Measurements from ENCODE around the gene BMP15.

Gene BMP15

GRCh38 chrX:50927127-50927526 is 16.6 kb downstream of the BMP15 start:
- no peak for TF ChIP-seq CTCF (conservative IDR thresholded peaks at IDR 0.05)
- no peak overlapping the region for H3K27ac ChIP-seq

DNA sequence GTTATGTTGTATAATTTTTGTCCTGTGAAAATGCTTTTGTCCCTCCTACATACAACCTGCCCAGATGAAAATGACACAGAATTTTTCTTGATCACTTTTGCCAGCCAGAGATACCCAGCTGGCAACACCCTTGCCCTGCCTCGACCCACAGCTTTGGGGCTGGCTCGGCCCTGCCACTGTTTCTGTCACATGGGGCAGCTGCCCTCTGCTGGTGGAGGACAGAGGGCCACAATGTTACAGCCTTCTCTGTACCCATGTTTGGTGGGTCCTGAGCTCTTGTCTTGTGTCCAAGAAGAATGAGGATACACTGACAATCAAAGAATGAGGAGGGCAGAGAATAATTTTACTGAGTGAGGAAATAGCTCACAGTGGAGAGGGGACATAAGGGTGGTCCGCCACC is 31.1 kb downstream of the BMP15 start:
- H3K27ac ChIP-seq: no peak overlapping the region
- no peak for TF ChIP-seq CTCF (conservative IDR thresholded peaks at IDR 0.05)

DNA sequence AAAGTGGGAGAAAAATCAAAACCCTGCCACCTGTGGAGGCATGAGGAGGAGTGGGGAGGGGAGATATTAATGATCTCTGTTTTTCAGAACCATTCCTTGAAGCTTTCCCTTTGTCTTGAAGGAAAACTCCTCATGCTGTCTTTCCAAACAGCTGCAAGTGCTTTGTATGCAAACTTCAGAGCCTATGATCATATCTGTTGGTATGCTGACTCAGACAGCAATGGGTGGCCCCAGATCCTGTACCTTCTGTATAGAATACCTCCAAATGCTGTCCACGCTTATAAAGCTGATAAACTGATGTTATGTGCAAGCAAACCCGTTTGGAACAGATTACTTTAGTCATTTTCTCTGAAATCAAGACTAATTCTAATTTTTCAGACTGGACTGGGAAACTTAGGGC is 31.9 kb downstream of the BMP15 start:
- no peak overlapping the region for H3K27ac ChIP-seq
- no peak for TF ChIP-seq CTCF (conservative IDR thresholded peaks at IDR 0.05)

DNA sequence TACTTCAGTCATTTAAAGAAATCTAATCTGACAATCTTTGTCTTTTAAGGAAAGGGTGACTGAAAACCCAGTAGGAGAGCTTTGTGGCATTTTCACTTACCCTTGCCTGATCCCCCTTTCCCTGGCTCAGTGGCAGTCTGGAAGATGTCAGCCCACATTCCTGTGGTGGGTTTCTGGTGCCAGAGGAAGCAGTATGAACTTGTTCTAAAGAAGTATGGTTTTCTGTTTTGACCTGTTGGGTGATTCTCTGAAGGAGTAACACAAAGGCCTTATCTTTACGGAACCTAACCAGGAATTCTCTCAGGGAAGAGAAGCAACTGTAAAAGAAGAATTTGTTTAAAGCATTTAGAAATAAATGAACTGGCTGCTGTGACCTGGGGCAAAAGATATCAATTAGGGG is 41.9 kb downstream of the BMP15 start:
- H3K27ac ChIP-seq: no peak overlapping the region
- no peak for TF ChIP-seq CTCF (conservative IDR thresholded peaks at IDR 0.05)

DNA sequence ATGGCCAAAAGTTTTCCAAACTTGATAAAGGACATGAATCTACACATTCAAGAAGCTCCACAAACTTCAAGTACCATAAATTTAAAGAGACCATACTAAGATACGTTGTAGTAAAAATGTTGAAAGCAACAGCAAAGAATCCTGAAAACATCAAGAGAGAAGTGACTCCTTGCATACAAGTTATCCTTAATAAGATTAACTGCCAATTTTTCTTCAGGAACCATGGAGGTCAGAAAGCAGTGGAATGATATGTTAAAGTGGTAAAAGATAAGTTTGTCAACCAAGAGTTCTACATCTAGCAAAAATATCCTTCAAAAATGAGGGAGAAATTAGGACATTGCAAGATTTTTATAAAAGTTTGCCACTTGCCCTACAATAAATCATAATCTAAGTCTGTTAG is 43.3 kb downstream of the BMP15 start:
- no peak for TF ChIP-seq CTCF (conservative IDR thresholded peaks at IDR 0.05)
- no peak overlapping the region for H3K27ac ChIP-seq

GRCh38 chrX:50962156-50962555 is 51.6 kb downstream of the BMP15 start:
- no peak for TF ChIP-seq CTCF (conservative IDR thresholded peaks at IDR 0.05)
- no peak overlapping the region for H3K27ac ChIP-seq

DNA sequence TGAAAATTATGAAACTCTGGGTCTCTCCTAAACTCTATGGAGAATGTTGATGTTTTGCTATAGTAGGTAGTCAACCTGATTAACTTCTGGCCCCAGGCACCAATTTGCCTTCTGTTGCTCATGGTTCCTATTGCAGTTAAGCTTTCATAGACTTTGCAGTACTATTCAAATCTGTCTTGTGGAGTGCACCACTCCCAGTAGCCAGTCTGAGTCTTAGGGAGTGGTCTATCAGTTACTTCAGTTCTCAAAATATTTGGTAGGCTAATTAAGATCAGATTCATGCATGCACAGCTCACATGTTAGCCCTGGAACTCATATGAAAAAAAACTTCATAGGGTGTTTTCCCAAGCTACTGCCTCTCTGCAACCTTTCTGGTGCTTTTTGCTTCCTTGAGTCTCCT is 53.3 kb downstream of the BMP15 start:
- TF ChIP-seq CTCF (conservative IDR thresholded peaks at IDR 0.05): no peak
- no peak overlapping the region for H3K27ac ChIP-seq
